Body of pancreas (tissue), 4 donors: ENCODE results near the gene KNTC1.
"Not testable (repeated sequence)": the region's sequence is repeated elsewhere in the genome, so short reads cannot be mapped to it uniquely, and the experiment has no call there.

Source experiments
- CTCF ChIP-seq, 7 experiments: fragments of 450-650 bp in 4 of 7; fragments of 200-600 bp in 3 of 7; sonication (generic) in 3 of 7; IDR thresholded peaks; one replicate each; pipeline ENCODE4 v1.5.1; 2016 to 2019; ENCODE audit warnings: antibody characterized with exemption in 7 of 7
- POLR2A ChIP-seq, 3 donors: fragments of 450-650 bp; IDR thresholded peaks; one replicate each; pipeline ENCODE4 v1.6.1; 2016; ENCODE audit warnings: antibody characterized with exemption in 3 of 3, mild to moderate bottlenecking in 2 of 3

GRCh38 chr12:122484385-122484784, 42.7 kb upstream of the KNTC1 start:
- not testable (repeated sequence) for TF ChIP-seq CTCF, POLR2A (IDR thresholded peaks at IDR 0.05)
